ENCODE measurements around the gene CIDEB.
"Not testable (repeated sequence)": the region's sequence is repeated elsewhere in the genome, so short reads cannot be mapped to it uniquely, and the experiment has no call there.

CIDEB gene, protein sequence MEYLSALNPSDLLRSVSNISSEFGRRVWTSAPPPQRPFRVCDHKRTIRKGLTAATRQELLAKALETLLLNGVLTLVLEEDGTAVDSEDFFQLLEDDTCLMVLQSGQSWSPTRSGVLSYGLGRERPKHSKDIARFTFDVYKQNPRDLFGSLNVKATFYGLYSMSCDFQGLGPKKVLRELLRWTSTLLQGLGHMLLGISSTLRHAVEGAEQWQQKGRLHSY

DNA sequence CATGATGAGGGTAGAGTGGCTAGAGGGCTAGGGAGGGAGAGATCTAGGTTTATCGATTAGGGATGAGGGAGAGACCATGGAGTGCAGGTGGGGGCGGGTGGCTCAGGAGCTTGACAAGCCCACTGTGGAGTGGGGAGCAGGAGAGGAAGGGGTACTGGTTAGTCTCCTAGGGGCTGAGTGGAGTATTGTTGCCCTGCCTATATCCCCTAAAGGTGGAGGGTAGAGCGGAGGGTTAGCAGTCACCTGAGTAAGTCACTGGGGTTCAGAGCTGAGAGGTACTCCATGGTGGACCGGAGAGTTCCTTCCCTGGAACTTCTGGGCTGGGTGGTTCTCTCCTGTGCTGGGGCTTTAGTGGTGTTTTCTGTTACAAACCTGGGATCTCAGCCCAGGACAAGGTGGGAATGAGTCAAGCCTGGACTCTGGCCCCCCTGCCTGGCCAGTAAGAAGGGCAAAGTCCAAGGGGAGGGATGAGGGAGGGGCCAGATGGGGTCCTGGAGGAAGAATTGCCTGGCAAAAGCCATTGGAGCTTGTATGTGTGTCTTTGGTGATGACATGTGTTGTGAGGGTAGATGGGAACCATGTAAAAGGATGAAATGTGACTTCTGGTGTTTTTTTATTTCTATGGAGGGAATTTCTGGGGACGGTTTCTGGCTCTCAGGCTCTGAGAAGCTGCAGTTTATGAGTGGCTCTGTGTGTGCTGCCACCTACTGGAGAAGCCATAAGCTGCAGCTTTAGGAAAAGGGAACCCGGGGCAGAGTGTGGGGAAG lies at the start of gene CIDEB:
CIDEB (minus strand) TSS at position 403 of the 767 bp plus-strand sequence; CDS start at position 284, 119 bp downstream.
- no peak for FAIRE-seq

DNA sequence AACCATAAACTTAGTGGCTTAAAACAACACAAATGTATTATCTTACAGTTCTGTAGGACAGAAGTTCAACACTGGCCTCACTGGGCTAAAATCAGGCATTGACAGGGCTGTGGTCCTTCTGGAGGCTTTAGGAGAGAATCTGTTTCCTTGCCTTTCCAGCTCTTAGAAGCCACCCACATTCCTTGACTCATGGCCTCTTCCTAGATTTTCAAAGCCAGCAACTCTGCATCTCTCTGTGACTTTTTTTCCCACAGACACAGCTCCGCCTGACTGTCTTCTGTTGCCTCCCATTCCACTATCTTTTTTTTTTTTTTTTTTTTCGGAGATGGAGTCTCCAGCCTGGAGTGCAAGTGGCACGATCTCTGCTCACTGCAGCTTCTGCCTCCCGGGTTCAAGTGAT lies 48.4 kb upstream of the CIDEB start:
- no peak for FAIRE-seq

DNA sequence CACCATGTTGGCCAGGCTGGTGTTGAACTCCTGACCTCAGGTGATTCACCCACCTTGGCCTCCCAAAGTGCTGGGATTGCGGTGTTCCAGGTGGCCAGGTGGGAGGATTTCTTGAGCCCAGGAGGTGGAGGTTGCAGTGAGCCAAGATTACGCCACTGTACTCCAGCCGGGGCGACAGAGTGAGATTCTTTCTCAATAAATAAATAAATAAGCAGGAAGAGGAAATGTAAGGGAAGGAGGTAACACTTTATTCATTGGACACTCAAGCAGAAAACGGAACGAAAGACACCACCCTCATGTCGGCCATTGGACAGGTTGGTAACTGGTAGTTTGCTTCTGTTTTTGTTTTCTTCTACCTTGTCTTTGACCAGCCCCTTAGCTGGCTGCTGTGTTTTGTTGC lies 47.2 kb upstream of the CIDEB start:
- FAIRE-seq = no peak

DNA sequence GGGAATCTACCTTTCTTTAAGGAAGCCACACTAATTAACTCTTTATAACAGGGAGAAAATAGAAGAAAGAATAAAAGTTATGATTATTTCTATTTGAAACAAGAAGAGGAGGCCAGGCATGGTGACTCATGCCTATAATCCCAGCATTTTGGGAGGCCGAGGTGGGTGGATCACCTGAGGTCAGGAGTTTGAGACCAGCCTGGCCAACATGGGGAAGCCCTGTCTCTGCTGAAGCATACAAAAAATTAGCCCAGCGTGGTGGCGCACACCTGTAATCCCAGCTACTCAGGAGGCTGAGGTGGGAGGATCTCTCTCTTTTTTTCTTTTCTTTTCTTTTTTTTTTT lies 46.7 kb upstream of the CIDEB start:
- not testable (repeated sequence) for FAIRE-seq

DNA sequence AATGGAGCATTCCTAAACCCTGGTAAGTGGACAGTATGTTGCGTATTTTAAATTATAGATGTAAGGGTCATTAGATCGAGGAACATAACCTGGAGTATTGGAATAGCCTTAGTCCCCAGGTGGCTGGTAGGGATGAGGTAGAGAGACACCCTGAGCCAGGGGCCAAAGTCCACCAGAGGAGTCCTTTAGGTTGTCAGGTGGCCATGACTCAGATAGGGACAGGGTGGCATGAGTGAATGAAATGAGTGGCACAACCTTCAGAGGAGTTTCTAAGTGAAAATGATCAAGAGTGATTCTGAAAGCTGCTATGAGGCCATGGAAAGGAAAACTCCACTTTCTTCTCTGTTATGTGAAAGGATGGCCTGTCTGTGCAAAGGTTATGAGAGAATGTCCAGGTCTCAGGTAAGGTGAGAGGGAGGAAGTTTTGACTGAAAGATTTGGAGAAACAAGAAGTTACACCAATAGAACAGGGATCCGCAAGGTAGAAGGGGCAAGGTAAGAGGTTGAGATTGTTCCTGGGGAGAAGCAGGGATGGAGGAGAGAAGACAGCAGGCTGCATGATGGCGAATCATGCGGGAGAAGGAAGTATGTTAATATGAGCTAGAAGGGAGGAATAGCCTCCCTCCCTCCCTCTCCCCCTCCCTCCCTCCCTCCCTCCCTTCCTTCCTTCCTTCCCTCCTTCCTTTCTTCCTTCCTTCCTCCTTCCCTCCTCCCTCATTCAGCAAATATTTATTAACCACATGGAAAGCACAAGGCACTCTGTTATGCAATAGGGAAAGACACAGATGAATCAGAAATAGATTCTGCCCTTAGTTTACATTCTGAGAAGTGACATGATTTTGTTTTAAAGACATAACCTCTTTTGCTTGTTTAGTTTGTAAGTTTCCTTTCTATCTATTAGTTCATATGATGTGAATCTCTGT lies 46.0 kb upstream of the CIDEB start:
- no peak for FAIRE-seq

DNA sequence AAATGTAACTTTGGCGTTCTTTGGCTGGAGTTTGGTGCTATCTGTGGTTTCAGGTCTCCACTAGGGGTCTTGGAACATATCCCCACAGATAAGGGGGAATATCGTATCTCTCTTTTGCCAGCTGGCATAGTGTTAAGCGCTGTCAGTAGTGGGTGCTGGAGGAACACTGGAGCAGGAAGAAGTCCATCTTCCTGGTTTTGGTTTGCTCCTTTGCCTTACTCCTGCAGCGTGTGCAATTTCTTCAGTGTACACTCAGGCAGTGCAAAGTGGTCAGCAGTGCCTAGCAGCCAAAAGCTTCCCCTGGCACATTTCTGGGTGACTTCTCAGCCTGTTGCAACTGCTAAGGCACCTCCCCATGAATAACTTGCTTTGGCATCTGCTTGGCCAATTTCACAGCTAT lies 43.7 kb upstream of the CIDEB start:
- FAIRE-seq = no peak

DNA sequence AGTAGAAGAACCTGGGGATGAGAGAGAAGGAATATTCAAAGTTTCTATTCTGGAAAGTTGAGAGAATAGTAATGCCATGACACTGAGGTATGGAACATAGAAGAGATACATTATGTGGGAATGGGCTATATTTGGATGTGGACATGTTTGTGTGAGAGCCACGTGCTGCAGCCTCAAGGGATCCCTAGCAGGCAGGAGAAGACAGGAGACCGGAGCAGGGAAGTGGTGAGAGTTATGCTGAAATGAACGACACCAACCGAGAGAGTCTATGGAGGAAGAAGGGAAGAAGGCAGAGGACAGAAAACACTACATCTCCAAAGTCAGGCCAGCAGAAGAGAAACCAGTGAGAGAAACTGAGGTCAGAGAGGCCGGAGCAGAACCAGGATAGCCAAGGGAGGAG lies 42.0 kb upstream of the CIDEB start:
- FAIRE-seq = no peak

DNA sequence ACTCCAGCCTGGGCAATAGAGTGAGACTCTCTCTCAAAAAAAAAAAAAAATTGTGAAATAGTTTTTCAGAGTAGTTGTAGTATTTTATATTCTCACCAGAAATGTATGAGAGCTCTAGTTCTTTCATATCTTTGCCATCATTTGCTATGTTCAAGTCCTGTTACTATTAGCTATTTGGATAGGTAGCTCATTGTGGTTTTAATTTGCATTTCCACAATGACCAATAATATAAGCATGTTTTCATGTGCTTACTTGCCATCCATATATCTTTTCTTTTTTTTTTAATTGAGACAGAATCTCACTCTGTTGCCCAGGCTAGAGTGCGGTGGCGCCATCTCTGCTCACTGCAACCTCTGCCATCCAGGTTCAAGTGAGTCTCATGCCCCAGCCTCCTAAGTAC lies 40.4 kb upstream of the CIDEB start:
- FAIRE-seq = no peak

DNA sequence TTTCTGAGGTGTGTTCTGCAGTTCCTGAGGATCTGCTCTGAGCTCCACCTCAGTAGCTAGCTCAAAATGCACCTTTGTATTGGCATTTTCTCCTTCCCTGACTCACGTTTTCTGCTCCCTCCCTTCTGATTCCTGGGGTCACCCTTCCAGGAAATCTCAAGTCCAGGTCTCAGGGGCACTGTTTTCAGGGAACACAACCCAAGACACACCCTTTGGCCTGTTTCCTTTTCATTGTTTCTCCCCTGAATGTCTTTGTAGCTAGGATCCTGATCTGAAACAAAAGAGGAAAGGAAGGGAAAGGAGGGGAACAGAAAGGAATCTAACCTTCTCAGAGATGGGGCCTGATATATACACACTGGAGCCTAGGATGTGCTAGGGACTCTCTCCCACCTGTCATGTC lies 39.4 kb upstream of the CIDEB start:
- FAIRE-seq = no peak

DNA sequence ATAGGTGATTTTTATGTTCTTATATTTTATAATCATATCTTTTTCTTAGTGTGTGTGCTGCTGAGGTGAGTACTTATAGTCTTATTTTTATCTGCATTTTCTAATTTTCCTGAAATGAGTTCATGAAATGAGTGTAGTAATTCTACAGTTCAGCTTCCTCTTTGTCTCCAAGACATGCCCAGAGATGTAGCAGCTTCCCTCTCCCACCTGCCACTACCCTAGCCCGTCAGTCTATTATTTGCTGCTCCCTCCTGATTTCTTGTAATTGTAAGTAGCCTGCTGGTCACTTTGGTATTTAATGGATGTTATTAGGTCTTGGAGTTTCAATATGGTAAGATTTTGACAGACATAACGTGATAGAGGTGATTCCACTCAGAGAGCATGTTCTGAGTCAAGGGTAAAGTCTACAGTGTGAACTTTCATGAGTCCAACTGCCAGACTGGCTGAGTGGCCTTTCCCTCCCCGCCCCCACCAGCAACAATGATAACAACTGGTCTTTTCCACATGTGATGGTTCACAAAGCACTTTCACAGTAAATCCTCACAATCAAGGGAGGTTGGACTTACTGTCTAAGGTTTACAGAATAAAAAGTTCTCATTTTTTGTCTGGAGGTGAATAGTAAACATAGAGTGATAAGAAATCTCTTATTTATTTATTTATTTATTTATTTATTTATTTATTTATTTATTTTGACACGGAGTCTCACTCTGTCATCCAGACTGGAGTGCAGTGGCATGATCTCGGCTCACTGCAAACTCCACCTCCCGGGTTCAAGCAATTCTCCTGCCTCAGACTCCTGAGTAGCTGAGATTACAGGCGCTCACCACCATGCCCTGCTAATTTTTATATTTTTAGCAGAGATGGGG lies 36.3 kb upstream of the CIDEB start:
- FAIRE-seq = no peak

DNA sequence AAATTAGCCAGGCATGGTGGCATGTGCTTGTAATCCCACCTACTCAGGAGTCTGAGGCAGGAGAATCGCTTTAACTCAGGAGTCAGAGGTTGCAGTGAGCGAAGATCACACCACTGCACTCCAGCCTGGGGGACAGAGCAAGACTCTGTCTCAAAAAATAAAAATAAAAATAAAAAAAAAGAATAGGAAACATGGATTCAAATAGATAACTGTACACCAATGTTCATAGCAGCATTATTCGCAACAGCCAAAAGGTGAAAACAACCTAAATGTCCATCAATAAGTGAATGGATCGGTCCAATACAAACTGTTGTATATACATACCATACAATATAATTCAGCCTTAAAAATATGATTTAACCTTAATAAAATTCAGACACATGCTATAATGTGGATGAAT lies 35.1 kb upstream of the CIDEB start:
- FAIRE-seq = no peak

DNA sequence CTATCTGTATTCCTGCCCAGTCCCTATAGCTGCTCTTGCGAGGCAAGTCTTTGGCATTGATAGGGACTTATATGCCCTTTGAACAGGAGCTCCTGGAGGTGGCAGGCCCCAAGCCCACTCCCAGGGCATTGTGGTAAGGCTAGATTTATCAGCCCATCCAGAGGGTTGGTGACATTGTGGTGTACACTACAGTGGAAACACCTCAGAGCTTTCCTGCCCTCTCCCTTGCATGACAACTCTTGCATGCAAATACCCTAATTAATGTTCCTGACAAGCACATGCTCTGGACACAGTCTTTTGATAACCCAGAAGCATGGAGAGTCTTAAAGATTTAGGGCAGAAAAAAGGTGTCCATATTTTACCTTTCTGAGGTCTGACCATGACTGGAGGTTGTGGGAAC lies 32.8 kb upstream of the CIDEB start:
- no peak for FAIRE-seq

DNA sequence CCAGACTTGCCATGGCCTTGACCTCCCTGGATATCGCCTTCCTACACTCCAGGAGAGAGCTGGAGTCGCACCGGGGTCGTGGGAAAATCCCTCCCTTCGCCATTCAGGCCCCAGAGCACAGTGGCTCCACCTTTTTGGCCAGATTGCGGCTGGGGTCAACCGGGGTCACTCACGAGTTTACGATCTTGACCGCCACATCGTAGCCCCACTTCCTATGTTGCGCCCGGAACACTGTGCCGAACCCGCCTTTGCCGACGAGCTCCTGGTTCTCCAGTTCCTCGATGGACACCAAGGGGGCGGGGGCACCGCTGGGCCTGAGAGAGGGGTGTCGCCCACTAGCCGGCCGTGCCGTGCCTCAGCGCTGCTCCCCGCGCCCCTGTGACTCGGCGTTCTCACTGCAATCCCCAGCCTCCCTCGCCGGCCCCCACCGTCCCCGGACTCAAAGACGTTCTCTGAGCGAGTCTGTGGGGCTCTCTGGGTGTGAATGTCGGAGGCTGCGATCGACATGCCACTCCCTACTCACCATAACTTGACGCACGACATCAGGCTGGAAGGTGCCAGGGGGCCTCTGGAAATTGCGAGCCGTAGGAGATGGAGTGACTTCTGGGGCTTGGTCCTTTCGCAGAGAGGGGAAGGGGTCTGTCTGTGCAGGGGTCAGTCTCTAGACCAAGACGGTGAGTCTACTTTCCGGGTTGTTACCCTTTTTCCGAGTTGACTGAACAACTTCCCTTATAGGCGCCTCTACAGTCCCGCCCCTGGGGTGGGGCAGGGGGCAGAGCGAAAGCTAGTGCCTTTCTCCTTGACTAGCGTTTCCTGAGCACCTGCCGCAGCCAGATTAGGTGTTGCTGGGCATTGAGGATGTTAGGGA lies 31.7 kb upstream of the CIDEB start, which contains the start of gene RIPK3:
RIPK3 (minus strand) TSS at position 708 of the 868 bp plus-strand sequence; CDS start at position 543, 165 bp downstream.
- FAIRE-seq = no peak

DNA sequence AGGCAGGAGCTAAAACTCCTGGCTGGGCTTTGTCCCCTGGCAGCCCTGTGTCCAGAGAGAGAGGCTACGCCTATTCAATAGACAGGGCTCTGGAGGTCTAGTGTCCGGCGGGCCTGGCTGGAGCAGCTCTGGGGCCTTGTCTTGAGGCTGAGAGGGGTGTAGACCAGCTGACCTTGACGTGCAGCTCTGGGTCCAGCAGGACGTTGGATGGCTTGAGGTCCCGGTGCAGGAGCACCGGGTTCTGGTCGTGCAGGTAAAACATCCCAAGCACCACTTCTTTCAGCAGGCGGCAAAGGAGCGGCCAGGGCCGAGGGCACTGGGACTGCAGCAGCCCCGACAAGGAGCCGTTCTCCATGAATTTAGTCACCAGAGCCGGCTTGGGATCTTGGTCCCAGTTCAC lies 31.1 kb upstream of the CIDEB start:
- FAIRE-seq = no peak

DNA sequence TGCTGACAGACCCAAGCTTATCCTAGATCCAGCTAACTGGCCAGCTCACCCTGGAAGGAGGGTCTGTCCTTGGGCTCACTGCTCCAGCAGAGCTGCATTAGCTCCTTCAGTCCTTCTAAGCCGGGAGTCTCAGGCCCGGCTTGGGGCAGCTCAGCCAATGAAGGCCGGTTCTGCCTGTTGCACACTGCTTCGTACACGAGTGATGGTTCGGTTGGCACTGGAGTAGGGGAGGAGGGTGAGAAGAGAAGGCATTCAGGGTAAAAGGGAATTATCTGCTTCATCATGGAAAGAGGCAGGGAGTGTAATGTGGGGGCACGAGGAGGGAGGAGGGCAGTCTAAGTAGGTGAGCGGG lies 30.0 kb upstream of the CIDEB start:
- FAIRE-seq = no peak

DNA sequence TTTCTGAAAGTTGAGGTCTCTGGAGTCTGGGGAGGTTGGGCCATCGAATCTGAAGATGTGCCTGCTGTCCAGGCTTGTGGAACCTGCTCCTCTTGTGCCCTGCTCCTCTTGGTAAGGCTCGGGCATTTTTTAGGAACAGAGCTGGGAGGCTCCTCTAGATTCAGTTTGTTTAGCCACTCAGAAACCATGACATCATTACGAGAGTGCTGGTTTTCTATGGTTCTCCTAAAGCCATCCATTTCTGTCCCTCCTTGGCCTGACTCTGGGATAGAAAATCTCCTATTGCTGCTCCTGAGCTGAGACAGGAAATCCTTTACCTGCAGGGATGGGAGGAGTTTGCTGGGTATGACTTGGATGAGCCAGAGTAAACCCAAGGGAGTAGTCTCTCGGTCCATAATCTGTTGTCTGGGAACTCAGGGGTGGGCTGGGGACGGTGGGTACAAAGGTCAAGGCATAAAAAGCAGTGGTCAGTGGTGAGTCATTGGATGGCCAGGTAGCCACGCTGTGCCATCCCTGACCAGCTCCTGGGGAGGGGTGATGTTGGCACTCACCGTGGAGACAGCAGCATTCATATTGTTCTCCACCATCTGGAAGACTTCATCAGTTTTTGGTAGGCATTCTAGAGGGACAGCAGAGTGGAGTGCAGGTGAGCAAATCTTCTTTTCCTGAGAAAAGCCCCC lies 29.5 kb upstream of the CIDEB start:
- FAIRE-seq = no peak

DNA sequence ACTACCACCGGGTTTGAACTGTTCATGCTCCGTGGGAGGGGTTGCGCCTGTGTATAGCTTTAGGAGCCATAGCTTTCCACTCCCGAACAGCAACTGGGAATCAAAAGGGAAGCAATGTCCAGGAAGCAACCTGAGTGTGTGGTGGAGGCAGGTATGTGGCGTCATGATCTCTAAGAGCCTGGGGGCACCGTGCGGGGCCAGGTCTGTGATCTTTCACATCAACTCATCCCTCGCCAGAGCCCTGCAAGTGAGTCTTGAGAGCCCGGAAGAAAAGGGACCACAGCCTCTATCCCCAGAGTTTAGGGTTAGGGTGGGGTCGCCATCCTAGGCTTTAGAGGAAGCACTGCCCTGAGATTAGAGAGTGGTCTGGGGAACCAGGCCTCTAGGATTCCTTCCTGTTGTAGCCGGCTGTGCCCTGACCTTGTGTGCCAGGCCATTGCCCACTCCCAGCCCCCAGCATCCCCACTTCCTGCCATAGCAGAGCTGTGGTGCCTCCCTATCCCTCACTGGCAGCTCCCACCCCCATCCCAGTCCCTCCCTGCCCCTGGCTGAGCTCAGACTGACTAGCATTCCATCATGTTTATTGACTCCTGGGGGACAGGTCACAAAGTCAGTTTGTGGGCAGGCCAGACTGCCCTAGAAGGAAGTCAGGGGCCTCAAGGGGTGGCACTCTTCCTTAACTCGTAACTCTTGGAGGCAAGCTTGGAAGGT lies 27.8 kb upstream of the CIDEB start:
- FAIRE-seq = no peak

DNA sequence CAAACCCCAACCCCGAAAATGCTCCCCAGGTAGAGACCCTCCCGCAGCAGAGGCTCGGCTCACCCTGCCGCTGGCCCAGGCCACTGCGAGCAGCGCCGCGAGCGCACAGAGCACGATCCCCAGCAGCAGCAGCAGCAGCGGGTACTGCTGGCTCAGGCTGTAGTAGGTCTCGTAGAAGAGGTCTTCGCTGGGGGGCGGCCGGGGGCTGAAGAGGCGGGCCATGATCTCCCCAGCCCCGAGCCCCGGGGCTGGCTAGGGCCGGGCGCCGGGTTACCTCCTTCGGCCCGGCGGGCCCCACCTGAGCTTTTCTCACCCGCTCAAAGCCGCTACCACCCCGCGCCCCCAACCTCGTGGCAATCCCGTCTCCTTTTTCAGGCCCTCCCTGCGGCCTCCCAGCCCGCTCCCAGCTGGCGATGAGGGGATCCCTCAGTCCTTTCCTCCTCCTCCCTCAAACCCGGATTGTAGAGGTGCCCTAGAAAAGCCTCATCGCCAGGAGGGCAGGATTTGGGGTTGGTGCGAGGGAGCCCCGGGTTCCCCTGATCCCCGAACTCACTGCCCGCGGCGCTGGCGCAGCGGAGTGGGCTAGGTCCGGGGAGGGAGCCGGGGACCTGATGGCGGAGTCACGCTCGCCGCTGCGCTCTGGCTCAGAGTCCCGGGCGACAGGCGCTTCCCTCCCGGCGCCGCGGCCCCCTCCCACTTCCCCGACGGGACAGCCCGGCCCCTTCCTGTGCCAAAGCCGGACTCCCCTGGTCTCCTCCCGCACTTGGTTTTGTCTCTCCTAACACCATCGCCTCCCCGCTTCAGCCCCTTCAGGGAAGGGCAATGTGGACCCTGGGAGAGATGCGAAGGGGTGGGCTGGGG lies 26.9 kb upstream of the CIDEB start, which contains the start of gene ADCY4:
ADCY4 (minus strand) TSS at position 641 of the 861 bp plus-strand sequence; CDS start at position 222, 419 bp downstream.
- FAIRE-seq = no peak

Data from endometrium (tissue), 2 donors.